Activated CD4-positive, CD25-positive, alpha-beta regulatory T cell (primary cell): Measurements from ENCODE around the gene RND3.

Source experiments
- DNase-seq, 4 experiments: peaks; one replicate each; lab custom pipeline; 2025; lab: John Stamatoyannopoulos, UW

The RND3 gene

DNA sequence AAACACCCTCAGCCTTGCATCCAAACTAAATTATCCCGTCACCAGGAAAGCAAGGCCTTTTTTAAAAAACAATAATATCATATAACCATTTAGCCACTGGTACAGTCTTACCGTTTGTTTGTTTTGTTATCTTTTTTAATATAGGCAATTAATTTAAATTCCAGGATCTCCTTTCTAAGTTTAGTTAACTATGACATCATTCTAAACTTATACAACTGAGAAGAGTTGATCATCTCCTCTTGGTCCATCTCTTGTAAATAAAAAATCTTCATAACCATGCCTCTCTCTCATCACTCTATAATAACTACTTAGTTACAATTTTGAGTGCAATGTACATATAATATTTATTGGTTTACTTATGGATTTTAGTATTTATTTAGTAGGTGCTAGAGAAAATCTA is 46.2 kb downstream of the RND3 start:
- DNase-seq, result no peak

DNA sequence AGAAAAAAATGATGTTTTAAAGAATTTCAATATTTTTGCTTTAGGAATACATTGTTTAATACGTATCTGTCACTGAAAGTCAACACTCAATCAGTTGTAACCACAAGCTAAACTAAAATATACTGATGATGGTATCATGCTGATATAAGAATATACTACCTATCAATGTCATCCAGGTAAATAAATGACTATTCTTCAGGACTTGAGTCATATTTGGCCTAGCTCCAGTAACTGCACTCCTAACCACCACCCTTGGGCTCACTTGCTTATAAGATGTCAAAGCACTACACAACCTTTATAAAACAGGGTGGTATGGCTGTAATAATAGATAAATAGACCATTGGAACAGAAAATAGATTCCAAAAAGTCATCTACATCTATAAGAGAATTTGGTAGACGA is 48.8 kb downstream of the RND3 start:
- no peak for DNase-seq

DNA sequence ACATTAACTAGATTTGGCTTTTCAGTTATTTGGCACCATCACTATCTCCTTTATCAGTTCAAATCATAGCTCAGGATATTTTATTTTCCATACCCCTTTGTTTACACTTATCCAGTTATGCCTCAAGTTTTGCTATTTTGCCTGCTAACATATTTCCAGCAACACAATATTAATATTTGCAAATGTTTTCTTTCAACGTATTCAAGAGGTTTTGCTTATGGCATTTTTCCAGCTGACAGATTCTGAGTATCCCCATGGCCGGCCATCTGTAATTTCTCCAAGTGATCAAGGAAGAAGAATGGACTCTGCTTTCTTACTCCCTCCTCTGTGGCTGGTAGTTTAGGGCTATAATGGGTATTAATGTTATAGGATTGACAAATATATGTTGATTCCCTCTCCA is 49.4 kb downstream of the RND3 start:
- no peak for DNase-seq

DNA sequence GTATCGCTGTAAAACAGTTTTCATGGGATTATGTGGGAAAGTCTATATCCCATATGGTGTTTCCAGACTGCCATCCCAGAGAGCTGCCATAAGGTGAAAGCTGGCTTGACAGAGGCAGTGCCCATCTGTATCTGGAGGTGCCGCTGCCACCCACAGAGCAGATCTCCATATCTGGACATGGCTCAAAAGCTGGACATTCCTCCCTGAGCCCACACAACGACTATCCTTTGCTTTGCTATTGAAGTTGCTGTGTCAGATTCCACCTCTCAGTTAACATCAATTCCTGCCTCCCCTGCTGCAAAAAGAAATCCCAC is 55.2 kb downstream of the RND3 start:
- DNase-seq, result no peak

DNA sequence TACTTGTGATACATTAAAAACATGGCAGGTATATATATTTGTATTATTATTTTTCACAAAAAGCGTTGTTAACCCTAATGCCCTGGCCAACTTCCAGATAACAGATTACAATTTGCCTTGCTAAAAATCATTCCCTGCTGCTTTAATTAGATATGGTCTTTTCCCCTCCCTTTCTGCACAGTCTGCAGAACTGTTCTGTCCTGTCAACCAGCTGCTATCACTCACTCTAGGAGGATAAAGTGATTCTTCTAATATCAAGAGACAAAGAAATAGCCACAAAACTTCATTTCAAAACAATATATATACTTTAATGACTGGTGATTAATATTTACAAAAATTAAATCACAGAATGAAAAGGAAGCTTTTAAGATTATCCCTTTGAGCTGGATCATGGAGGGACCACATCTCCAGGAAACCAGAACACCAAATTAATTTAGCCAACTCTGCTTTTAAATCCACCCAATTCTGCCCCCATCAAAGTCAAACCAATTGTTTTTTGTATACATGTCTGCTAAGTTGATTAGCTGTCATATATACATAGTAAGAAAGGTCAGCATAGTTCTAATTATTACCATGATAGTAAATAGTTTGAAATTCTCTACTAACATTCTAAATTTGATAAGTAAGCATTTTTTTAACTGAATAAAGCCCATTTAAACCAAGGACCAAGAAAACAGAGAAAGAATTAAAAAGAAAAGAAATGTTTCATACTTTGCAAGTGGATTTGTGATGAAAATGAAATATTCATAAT is 55.7 kb downstream of the RND3 start:
- no peak for DNase-seq

DNA sequence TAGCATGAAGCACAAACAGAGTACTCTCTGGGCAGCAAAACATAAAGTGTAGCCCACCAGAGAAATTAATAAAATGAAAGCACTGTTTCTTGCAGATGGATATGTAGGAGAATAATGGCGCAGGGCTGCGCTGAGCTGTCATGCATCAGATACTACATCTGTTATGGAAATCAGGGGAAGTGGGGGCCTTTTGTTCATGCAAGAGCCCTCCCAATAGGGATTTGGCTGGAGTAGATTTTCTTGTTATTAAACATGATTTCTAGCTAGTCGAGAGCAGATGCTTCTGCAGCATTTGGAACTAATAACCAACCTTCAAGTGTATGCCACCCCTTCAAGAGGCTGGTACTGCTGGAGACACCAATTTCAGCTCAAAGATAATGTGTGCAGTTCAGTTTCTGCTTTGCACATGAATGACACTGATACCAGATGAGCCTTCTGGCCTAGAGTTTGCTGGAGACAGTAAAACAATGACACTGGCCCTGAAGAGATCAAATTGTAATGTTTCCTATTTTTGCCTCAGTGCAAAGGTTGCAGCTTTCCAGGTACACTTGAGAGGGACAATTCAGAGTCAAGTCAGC is 58.0 kb downstream of the RND3 start:
- no peak for DNase-seq

DNA sequence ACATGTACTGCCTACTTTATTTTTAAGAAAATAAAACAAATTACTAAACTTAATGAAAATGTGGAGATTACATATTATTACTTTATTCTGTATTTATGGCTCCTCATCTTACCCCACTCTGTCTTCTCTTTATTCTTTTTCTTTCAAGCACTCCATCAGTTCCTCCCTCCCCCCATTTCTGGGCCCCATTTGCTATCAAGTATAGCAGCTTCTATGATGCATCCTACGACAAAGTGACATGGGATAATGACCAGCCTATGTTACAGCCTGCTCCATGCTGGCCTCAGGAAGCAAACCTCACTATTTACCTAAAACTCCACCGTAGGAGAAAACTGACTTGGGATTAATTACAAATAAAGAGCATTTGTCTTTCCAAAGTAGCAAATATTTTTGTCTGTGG is 58.8 kb downstream of the RND3 start:
- no peak for DNase-seq

DNA sequence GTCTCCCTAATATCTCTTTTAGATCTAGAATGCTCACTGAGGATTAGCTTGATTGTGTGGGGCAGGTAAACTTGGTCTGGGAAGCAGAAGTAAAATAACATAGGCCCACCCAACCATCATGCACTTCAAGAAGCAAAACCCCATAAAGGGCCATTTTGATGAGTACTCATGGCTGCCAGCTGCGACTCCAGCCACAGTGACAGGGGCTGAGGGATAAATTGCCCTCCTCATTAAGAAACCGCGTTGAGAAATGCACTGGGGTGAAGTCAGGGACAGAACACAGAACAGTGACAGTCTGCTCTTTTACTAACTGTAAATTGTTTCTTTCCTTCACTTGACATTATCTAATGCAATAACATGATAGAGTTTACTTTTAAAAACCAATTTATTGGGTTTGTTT is 60.2 kb downstream of the RND3 start:
- no peak for DNase-seq

DNA sequence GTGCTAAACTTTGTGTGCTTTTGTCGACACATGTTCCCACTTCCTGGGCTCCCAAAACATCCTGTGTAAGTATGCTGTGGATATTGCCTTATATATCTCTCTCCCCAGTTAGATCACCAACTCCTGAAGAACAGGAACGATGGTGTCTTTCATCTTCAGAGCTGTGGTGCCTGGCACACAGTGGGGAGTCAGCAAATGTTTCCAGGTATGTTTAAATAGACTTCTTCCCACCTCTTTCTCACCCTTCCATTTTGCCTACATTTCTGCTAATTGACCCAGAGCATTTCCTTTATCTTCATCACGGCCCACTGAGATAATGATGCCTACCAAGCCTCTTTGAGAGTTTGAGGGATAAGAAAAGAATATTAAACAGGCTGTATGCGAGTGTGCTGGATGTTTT is 60.7 kb downstream of the RND3 start:
- no peak for DNase-seq

DNA sequence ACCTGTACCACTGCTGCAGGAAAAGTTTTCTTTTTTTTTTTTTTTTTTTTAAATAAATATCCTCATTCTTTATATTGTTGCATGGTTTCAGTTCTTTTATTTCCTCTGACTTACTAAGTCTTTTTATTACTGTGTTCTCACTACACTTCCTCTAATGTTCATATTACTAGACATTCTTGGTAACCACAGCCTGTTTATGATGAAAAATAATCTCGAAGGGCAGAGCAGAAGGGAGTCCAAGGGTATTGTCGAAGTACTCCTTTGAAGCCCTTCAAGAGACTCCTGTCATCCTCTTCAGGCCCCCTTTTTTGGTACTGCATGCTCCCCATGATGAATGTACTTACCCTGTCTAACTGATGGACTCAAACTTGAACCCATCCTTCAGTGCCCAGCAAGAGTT is 61.2 kb downstream of the RND3 start:
- DNase-seq, result no peak

DNA sequence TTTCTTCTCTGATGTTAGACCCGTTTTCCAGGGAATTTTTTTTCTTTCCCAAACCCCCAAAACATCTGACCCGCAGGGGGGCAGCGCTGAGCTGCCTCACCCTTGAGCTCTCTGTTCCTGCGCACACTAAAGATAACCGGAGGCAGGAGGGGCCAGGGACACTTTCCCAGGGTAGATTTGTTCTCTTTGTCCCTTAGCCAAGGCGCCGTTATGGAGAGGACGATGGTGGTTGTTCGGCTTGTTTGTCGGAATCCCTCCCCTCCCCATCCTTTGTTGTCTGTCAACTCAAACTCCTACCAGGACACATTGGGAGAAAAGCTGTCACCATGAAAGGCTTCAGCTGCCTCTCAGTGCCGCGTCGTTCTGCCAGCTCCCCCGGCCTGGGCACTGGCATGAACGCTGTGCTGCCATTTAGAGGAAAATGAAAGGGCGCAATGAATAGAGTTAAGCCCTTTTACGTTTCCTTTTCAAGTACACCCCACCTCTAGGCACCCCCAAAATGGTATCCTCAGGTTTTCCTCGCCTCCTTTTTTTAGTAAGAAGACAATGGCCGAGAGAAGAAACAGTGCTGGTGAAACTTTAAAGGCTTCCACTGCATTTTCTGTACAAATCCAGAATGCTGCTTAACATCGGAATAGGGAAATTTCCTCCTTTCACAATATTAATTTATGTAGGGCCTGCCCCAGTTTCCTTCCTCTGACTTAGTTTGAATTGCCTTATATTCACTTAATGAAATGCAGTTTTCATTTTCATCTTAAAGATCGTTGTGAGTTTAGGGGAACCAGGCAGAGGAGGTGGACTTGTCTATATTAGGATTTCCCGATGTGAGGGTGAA is 62.1 kb downstream of the RND3 start:
- no peak for DNase-seq

DNA sequence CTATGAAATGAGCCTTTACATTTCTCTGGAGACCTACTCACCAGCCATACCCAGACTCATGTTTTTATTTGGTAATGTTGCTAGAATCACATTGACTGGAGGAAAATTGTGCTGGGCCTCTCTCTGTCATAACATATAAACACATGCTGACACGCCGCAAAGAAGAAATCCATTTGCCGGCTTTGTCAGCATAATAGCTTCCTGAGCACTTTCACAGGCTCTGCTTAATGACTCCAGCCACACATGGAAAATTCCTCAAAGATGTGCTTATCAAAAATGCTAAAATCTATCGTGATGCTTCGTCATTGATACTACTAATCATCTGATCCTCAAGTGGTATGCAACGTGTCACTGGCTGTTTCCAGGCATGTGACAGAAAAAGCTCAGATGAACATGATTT is 63.1 kb downstream of the RND3 start:
- no peak for DNase-seq

DNA sequence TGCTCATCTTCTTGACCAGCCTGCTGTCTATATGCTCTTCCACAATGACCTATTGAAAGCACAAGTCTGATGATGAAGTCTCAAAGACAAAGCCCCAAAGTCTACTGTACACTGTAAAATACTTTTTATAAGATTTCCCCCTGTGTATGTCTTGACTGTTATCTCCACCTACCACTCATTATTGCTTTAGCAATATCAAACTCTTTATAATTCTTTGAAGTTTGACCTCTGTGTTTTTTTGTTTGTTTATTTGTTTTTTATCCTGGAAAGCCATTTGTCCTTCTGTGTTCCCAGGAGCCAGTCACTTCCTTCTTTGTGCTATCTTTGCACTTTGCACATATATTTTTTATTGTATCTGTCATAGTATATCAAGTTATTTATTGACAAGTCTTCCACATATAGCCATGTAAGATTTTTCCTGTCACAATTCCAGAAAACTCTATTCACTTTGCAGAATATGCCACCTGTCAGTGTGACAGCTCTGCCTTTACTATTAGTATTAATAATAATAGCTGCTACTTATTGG is 66.3 kb downstream of the RND3 start:
- DNase-seq, result no peak

DNA sequence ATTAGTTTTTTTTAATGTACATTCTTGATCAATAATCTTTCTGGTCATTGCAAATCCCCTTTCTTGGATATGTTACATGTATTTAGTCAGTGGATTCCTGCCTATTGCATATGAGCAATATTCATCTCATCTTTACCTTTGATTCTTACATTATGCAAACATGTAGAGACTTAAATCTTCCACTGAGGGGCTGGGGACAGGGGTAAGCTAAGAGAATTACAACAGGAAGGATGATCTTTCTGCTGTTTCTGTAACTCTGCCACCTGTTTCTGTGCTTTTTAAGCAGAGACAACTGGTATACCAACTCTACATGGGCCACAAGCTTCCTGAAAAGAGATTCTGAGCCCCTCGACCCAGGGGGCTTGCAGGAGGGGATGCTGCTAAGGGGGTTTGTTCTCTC is 68.6 kb downstream of the RND3 start:
- DNase-seq, result no peak
